Activated CD8-positive, alpha-beta memory T cell treated with anti-CD3 and anti-CD28 coated beads for 36 hours (primary cell): ENCODE measurements around the gene ZNF608. TPM values are rescaled to one million over a fixed set of nuclear protein-coding genes. Genes with fewer than 3 reads are reported as not detected.

Experiments
- CTCF ChIA-PET: fragments of 350-600 bp; sonication (Branson Sonifier 250); formaldehyde crosslinking; loops from one replicate; lab custom pipeline; 2021; ENCODE audit warnings: antibody characterized with exemption; lab: Charles Lee
- POLR2A ChIA-PET: fragments of 350-600 bp; sonication (Branson Sonifier 250); formaldehyde crosslinking; loops from one replicate; lab custom pipeline; 2021; ENCODE audit warnings: antibody characterized with exemption; lab: Charles Lee
- total RNA-seq, 2 experiments: library from RNA; stranded (reverse); gene quantifications; one replicate each; pipeline ENCODE4 v1.2.3, GENCODE V29; 2021

Gene ZNF608, protein sequence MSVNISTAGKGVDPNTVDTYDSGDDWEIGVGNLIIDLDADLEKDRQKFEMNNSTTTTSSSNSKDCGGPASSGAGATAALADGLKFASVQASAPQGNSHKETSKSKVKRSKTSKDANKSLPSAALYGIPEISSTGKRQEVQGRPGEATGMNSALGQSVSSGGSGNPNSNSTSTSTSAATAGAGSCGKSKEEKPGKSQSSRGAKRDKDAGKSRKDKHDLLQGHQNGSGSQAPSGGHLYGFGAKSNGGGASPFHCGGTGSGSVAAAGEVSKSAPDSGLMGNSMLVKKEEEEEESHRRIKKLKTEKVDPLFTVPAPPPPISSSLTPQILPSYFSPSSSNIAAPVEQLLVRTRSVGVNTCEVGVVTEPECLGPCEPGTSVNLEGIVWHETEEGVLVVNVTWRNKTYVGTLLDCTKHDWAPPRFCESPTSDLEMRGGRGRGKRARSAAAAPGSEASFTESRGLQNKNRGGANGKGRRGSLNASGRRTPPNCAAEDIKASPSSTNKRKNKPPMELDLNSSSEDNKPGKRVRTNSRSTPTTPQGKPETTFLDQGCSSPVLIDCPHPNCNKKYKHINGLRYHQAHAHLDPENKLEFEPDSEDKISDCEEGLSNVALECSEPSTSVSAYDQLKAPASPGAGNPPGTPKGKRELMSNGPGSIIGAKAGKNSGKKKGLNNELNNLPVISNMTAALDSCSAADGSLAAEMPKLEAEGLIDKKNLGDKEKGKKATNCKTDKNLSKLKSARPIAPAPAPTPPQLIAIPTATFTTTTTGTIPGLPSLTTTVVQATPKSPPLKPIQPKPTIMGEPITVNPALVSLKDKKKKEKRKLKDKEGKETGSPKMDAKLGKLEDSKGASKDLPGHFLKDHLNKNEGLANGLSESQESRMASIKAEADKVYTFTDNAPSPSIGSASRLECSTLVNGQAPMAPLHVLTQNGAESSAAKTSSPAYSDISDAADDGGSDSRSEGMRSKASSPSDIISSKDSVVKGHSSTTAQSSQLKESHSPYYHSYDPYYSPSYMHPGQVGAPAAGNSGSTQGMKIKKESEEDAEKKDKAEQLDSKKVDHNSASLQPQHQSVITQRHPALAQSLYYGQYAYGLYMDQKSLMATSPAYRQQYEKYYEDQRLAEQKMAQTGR (N-terminal part only)
- not detected for total RNA-seq

DNA sequence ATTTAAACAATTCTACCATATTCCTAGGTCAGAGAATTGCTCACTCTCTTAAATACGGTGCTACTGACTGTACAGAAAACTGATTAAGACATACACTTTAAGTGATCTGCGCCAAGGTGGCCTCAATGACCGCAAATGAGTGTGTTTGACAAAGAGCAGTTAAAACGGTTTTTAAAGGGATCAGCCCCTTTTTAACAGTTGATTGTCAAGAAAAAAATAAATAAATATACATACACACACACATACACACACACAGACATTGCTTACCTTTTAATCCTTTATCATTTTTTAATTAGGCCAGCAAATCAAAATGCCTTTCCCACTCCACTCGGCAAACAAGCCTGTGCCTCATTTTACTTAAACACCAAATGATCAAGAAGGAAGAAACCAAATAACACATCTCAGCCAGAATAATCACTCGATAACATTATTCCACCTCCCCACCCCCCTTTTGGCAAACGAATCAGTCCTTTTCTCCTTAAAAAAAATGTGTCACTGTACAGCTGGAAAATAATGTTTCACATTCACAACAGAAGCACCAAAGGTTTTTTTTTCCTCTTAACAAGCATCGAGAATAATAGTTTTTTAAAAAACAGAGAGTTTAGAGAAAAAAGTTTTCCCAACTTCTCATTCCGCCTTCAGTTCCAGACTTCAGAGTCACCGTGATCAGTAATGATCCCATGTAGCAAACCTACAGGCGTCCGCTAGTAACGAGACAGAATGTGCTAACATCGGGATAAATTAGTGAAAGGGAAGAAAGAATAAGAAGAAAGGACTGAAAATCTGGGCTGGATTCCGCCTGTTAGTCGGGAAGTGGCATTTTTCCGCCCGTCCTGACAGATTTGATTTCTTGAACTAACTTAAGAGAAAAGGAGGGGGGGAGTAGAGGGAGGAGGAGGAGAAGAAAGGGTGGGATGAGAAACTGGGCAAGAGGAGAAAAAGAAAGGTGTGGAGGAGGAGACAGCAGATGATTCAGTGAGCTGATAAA lies at the start of gene ZNF608:
Gene ZNF608 (minus strand): TSS at position 712 of the 988 bp plus-strand sequence. CDS start 1,650 bp downstream, outside the sequence.
- ChIA-PET CTCF (no interaction called here), POLR2A (no interaction called here)

DNA sequence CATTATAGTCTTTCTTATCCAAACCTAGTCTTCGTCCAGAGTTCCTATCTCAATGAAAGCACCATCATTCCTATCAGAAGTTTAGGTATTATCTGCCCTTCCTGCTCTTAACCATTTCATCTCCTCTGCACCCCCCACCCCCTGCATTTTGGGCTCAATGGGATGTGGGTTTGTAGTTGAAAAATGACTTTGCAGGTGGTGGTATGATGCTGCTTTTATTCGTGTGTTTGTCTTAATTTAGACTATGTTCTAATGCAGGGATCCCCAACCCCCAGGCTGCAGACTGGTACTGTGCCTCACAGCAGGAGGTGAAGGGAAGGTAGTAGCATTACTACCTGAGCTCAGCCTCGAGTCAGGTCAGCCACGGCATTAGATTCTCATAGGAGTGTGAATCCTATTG lies 49.4 kb upstream of the ZNF608 start:
- CTCF ChIA-PET, result no interaction called here
- POLR2A ChIA-PET, result no interaction called here

DNA sequence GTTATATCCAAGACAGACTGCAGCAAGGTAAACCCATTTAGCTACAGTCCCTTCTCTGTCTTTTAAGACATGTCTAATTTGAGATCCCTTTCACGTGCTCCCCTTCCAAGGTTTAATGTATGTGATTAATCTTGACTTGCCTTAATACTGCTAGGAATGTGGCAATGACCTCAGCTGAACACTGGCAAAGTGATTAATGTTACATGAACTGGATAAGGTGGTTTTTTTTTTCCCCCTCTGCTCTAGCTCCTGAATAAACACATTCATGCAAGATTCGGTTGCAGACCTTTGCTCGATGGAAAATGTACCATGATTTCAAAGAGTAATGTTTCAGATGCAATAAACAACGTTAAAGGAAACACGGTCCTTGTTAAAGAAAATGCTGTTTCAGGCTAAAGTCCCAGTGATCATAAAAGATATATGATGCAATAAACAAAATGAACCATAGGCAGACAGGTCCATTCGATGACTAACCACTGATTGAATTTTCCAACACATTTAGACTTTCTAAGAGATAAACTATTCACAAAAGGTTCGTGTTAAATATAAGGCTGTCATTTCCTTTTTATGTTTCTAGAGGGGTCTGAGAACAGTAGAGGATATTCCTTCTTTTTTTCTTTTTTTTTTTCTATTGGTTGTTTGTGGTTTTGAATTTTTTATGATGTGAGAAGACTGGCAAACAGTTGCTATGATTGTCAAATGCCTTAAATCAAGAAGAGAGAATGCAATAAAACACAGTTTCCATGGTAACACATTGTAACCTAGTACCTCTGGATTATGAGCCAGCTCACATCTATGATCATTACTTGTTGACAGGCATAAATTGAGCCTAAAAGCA lies 44.7 kb upstream of the ZNF608 start:
- CTCF ChIA-PET, result no interaction called here
- POLR2A ChIA-PET, result no interaction called here

DNA sequence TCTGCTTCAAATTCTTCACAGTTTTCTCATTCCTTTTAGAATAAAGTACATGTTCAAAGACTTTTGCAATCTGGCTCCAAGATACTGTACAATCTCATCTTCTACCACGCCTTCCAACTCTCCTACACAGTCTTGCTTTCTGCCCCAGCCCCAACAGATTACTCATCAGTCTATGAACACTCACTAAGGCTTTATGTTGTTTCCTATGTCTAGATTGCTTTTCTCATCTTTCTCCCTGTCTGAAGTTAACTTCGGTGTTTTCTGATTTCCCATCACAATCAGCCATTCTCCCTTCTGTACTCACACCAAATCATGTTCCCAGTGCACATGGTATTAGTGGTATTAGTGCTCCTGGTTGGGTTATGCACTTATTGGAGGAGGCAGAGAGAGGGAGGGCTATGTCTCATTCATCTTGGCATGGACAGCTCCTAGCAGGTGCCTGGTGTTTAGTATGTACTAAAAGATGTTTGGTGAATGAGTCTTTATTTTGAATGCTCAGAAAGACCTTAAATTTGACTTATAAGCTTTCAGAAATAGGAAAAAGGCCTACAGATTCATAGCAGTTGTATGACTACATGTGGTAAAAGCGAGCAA lies 44.0 kb upstream of the ZNF608 start:
- CTCF ChIA-PET, result no interaction called here
- POLR2A ChIA-PET, result no interaction called here

DNA sequence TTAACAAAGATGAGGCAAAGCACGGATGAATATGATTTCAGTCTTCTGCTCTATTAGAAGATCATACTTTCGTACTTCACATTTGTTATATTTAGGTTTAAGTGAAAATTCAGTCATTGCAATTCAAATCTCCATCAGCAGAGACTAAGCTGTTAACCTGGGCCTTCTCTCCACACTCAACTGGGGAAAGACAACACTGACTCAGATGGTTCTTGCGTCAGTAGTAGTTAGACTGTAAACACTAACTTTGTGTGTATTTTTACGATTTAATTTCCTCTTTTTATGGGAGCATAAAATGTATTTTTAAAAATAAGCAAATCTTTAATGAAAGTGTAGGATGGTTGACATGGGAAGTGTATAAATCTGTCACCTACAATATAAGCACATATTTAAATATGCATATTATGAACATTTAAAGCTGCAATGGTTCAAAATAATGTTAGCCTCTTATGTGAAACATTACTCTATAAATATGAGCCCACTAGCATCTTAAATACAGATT lies 42.7 kb upstream of the ZNF608 start:
- CTCF ChIA-PET, result no interaction called here

DNA sequence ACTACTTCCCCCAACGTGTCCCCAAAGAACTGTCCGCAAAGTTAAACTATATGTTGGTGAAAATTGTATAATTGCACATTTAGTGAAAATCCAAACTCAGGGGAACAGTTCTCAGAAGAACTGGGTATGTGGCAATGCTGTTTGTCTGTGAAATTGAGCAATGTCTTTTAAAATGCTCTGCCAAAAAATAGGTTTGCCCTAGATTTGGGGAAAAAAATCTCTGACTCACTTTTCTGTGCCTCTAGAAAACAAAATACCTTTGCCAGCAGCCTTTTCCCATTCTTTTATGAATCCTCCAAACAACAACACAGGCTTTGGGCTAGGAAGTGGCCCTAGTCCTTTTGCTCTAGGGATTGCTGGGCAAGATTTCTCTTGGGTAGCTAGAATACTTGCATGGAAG lies 37.4 kb upstream of the ZNF608 start:
- ChIA-PET CTCF (no interaction called here), POLR2A (no interaction called here)

More for the DNA sequence above, 42.7 kb upstream of the ZNF608 start:
- POLR2A ChIA-PET, result no interaction called here

DNA sequence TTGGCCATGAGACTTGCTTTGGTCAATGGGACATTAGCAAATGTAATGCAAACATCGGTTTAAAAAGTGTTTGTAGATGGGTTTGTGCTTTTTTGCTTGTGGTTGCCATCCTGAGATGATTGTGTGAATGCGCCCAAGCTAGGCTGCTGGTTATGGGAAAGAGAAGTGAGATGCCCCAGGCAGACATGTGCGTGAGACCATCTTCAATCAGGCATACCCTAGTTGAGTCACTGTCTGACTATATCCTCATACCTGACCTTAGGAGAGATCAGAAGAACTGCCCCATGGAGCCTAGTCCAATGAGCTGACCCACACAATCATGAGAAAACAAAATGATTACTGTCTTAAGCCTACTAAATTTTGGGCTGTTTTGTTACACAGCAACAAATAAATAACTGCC lies 36.8 kb upstream of the ZNF608 start:
- ChIA-PET POLR2A (no interaction called here), CTCF (no interaction called here)

DNA sequence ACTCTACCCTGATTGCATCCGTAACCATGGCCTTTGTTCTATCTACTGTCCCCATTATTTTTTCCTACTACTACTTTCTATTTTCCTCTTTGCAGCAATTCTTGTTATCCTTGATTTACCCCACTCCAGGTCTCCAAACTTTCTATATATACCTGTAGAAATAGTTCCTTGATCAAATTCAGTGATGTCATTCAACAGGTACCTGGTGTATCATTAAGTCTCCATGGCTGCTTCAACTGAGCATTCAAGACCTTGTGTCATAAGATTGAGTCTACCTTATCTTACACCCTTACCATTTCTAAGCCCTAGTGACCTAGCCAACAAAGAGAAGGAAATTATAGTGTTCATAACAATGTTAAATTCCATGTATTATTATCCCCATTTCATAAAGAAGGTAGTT lies 35.8 kb upstream of the ZNF608 start:
- CTCF ChIA-PET, result no interaction called here
- POLR2A ChIA-PET, result no interaction called here

DNA sequence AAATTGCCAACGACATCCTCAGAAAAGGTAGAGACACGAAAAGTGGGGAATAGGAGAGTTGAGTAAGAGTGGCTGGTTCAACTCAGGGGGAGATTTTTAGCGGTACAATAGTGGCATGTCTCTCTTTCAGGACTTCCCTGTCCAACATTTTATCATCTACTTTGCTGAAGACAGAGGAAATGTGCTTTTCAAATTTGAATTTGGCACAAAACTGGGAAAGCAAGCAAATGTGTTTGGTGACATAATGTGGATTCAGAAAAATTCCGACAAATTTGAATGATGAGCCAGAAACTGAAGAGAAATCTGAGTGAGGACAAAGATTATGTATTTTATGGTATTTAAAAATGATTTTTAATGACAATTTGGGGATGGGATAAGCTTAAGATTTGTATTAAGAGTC lies 33.6 kb upstream of the ZNF608 start:
- ChIA-PET POLR2A (no interaction called here), CTCF (no interaction called here)

DNA sequence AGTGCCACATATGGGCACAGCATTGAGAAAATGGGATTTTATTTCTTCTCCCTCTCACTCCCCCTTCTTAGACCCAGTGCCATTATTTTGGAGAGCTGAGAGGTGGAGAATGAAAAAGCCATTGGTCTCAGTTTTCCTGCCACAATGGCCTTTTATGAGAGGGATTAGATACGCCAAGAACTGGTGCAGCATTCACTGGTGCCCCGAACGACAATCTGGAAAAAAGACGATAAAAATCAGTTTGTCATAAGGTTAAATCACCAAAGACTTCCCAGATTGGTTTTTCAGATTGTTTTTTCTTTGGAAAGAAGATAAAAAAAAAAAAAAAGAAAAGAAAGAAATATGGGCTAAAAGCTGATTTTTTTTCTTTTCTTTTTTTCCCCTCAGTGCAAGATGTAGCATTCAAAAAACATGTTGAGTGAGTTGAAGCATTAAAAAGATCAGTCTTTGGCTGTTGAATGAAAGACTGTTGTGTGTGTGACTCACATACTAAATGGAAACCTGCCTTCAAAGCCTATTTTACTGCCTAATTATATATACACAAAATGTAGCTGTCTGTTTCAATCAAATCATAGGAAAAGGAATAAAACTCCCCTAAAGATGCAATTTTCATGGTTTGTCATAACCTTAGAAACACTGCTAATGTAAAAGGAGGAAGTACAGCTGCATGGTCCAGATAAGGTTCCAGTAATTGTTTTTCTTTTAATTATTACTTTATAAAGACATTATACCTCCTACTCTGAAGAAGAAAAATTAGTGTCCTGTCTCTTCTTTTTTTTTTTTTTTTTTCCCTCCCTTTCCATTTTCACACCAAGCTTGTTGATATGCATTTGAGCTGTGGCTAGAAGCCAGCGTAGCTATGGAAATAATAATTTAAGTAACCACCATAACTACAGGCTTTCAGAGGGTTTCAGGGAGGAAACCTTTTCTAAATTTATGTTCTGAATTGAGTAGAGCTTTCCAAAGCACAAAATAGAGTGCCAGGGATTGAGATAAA lies 27.2 kb upstream of the ZNF608 start:
- CTCF ChIA-PET, result no interaction called here
- POLR2A ChIA-PET, result no interaction called here

DNA sequence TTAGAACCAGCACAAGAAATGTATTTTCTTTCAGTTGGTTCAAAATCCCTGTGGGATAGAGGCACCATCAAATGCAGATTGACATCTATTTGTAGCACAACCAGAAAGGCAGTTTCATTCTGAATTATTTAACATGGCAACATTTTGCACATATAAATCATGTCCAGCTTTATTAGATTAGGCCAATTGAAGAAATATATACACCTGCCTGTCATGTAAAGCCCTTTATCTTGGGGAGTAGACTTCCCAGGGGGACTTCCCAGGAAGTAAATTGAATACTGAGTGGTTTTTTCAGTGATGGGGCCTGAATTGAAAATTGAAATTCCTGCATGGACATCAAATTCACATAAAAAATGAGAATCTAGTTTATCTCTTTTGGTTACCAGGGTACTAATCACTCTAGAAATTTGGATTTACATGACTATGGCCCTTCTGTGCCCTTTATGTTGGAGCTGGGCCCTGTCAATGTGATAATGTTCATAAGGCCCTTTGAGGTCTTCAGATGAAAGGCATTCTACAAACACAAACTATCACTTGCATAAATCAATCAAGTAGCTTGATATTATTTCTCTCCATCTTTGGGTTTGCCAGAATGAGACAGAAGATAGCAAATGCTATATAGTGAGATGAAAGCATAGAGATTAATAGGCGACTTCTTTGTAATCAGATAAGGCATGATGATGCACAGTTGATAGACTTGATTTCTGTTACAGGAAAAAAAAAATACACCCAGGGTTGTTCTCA lies 26.2 kb upstream of the ZNF608 start:
- CTCF ChIA-PET, result no interaction called here
- POLR2A ChIA-PET, result no interaction called here

DNA sequence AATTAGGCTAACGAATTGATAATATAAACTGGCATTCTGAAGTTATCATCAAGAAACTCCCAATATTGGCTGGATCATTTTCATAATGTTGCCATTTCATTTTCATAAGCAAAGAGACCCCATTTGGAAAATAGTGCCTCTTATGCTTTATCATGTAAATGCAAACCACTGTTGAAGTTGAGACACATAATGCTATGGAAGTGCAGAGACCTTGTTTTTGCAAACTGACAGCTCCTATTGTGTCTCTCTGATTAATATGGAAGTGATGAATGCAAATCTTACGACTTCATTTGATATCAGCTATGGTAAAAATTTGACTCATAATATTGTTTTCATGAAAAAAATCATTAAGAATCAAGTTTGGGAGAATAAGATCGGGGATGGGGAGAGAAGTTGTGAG lies 25.3 kb upstream of the ZNF608 start:
- POLR2A ChIA-PET, result no interaction called here

DNA sequence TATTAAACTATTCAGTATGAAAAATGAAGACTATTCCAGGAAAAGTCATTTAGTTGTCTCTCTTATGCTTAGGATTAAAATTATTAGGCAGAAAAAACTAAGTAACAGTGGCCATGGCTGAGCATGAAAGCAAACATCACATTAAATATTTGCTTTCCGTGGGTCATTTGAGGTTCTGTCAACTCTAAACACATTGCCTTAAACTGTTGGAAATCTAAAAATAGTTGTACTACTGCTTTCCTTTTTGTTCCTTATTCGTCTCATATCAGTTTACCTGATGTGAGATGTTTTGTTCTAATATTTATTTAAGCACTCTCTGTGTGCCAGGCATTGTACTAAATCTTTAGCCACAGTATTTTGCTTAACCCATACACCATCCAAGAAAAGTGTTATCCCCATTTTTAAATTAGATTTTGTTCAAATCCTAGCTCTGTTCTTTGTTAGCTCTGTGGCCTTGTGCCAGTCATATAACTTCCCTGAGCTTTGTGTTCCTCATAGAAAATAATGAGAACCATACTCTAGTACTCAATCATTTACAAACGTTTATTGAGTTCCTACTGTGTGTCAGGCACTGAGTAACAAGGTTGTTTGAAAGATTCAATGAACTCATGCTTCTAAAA lies 18.7 kb upstream of the ZNF608 start:
- ChIA-PET CTCF (no interaction called here), POLR2A (no interaction called here)

More for the DNA sequence above, 25.3 kb upstream of the ZNF608 start:
- CTCF ChIA-PET, result no interaction called here

DNA sequence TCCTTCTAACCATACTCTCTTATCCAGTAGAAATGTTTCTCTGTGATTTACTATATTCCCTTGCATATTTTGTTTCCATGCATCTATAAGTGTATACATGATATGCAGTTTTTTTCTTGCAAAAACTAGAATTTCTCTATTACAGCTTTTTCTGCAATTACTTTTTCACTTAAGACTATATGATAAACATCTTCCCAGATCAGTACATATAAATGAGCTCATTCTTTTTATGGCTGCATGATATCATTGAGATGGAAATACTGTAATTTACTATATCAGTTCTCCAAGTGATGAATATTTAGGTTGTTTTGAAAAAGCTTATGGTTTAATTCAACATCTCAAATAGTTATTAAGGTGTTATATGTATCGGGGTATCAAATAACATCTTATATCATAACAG lies 18.1 kb upstream of the ZNF608 start:
- CTCF ChIA-PET, result no interaction called here
- POLR2A ChIA-PET, result no interaction called here

DNA sequence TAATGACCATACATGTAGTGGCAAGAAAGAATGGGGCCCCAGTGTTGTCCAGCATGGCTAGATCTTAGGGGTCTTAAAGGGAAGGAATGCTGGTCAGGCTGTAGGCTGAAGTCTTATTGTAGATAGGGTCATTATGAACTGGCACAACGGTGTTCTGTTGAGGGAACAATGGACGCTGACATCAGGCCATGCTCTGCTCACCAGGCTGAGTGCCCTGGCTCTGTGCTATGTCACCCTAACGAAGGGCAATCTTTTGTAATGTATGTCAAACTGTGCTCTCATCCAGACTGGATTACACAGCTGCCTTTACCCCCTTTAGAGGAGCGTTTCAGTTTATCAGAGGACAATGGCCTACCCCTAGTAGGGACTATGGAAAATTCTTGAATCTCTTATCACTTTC lies 14.6 kb upstream of the ZNF608 start:
- ChIA-PET POLR2A (no interaction called here), CTCF (no interaction called here)
